Glomerular visceral epithelial cell (primary cell): Measurements from ENCODE around the gene FAM210A.

Source experiments
- DNase-seq: peaks from one replicate; pipeline ENCODE4 v3.0.0-alpha.2; 2016; ENCODE audit errors: extremely low spot score

FAM210A gene

GRCh38 chr18:13646633-13647032, 79.7 kb downstream of the FAM210A start:
- DNase-seq = no peak

- no peak for DNase-seq
Measured at GRCh38 chr18:13645093-13645492, 81.3 kb downstream of the FAM210A start.

- no peak for DNase-seq
Measured at GRCh38 chr18:13643261-13643751, 83.1 kb downstream of the FAM210A start.

- no peak for DNase-seq
Measured at GRCh38 chr18:13642440-13642827, 83.9 kb downstream of the FAM210A start.

- no peak for DNase-seq
Measured at GRCh38 chr18:13641551-13642439, 84.6 kb downstream of the FAM210A start.

GRCh38 chr18:13640266-13640860, 86.0 kb downstream of the FAM210A start:
- DNase-seq = no peak

- no peak for DNase-seq
Measured at GRCh38 chr18:13638719-13639595, 87.4 kb downstream of the FAM210A start.

- DNase-seq = no peak
Measured at GRCh38 chr18:13635046-13635445, 91.3 kb downstream of the FAM210A start.

- no peak for DNase-seq
Measured at GRCh38 chr18:13633700-13634099, 92.7 kb downstream of the FAM210A start.

GRCh38 chr18:13630716-13631268, 95.6 kb downstream of the FAM210A start:
- DNase-seq = no peak

GRCh38 chr18:13629841-13630715, 96.3 kb downstream of the FAM210A start:
- peak; percentile 55 for DNase-seq

- no peak for DNase-seq
Measured at GRCh38 chr18:13628211-13628610, 98.1 kb downstream of the FAM210A start.

- no peak for DNase-seq
Measured at GRCh38 chr18:13627639-13628038, 98.7 kb downstream of the FAM210A start.

GRCh38 chr18:13626544-13626908, 99.8 kb downstream of the FAM210A start:
- no peak for DNase-seq

- no peak for DNase-seq
Measured at GRCh38 chr18:13625843-13626543, 100.4 kb downstream of the FAM210A start.

GRCh38 chr18:13625355-13625754, 101.0 kb downstream of the FAM210A start:
- DNase-seq = no peak

GRCh38 chr18:13624563-13625237, 101.7 kb downstream of the FAM210A start:
- no peak for DNase-seq

GRCh38 chr18:13623871-13624270, 102.5 kb downstream of the FAM210A start:
- DNase-seq = no peak

- DNase-seq = no peak
Measured at GRCh38 chr18:13623348-13623747, 103.0 kb downstream of the FAM210A start.

GRCh38 chr18:13622751-13623150, 103.6 kb downstream of the FAM210A start:
- DNase-seq = no peak
